Right lobe of liver (tissue), 6 donors: Measurements from ENCODE around the gene RHOC. TPM values are rescaled to one million over a fixed set of nuclear protein-coding genes. Genes with fewer than 3 reads are reported as not detected.

Source experiments
- ATAC-seq, 4 donors: fragments of 200-7000 bp; cut with Tn5 transposase; one replicate each; pipeline ENCODE4 v1.9.1; 2020; ENCODE audit warnings: mild to moderate bottlenecking in 4 of 4, moderate library complexity in 4 of 4
- DNase-seq, 3 donors: peaks; one replicate each; pipeline ENCODE4 v3.0.0-alpha.2; 2020
- H3K27ac ChIP-seq, 3 donors: fragments of 200-600 bp; one replicate each; pipeline ENCODE4 v1.8.0; 2022
- H3K27me3 ChIP-seq, 2 donors: fragments of 200-600 bp; one replicate each; pipeline ENCODE4 v1.8.0; 2022
- H3K36me3 ChIP-seq, 4 donors: fragments of 200-600 bp; sonication (generic) in 1 of 4; one replicate each; pipeline versions ENCODE4 v1.5.1 to v1.8.0; 2017 to 2022; ENCODE audit warnings: control low read depth in 1 of 4
- H3K4me1 ChIP-seq, 4 donors: fragments of 200-600 bp; sonication (generic) in 1 of 4; one replicate each; pipeline versions ENCODE4 v1.5.1 to v1.8.0; 2017 to 2022; ENCODE audit warnings: control low read depth in 1 of 4
- H3K4me3 ChIP-seq, 3 donors: fragments of 200-600 bp; one replicate each; pipeline ENCODE4 v1.8.0; 2022
- H3K9me3 ChIP-seq, 4 donors: fragments of 200-600 bp; sonication (generic) in 1 of 4; one replicate each; pipeline versions ENCODE4 v1.5.1 to v1.8.0; 2017 to 2022; ENCODE audit warnings: control low read depth in 1 of 4
- CTCF ChIP-seq, 4 donors: fragments of 200-600 bp in 3 of 4; fragments of 450-650 bp in 1 of 4; IDR thresholded peaks; one replicate each; pipeline versions ENCODE4 v1.5.1 to v1.8.0; 2016 to 2022; ENCODE audit warnings: antibody characterized with exemption in 4 of 4, mild to moderate bottlenecking in 2 of 4
- POLR2A ChIP-seq: fragments of 450-650 bp; IDR thresholded peaks from one replicate; pipeline ENCODE4 v1.6.1; 2017; ENCODE audit warnings: antibody characterized with exemption, mild to moderate bottlenecking
- WGBS: methylation state at CpG from one replicate; pipeline ENCODE4 v1.1.6; 2018; ENCODE audit warnings: low coverage, low lambda C conversion rate; ENCODE audit not compliant: insufficient coverage; ENCODE audit errors: missing lambda C conversion rate; 5-methylcytosine and 5-hydroxymethylcytosine counted together
- intact Hi-C, 2 donors: fragments of 100-400 bp; cut with DNase I; formaldehyde crosslinking; loops; one replicate each; pipeline versions ENCODE4 v1.11.2 to v1.14.1; 2022
- total RNA-seq, 6 experiments: library from RNA; depleted of rRNA in 2 of 6; stranded (reverse); fragments of >200 nt in 2 of 6; fragmentation: NEBNext Ultra II Directional in 3 of 6; extraction: Animal tissue kit (Norgen Biotek cat#: 25700) in 3 of 6; gene quantifications; one replicate each; pipeline versions ENCODE4 v1.1.0 to v1.2.4, GENCODE V29; 2016 to 2023
- donor health status: DM: no; HTN: yes; CAD: no.
- donor health status: DM: no; HTN: no; CAD: no.
- donor health status: DM: no; HTN: no; CAD: no.
- donor health status: DM: no; HTN: yes; CAD: no.
- donor health status: DM: no; HTN: yes; CAD: no.

RHOC gene
- total RNA-seq, 6 experiments from 2014 or later = 47.9 to 207 (median 107) TPM

- H3K4me3 ChIP-seq = no peak overlapping the region
- H3K4me1 ChIP-seq = peaks cover 4 to 65% (median 36%) of the 10 kb centered on the region in 4 donors
- H3K36me3 ChIP-seq = peaks cover 0 to 16% (median 0%) of the 10 kb centered on the region in 4 donors
- intact Hi-C loops = loop anchor here in 1 of 2 donors (10.0 kb wide), 2 partner anchors 77 to 197 kb away; partner anchors contain the start of gene WNT2B
- no peaks in the 10 kb centered on the region for H3K9me3 ChIP-seq
- no peak for ATAC-seq
- DNase-seq = no peak
- H3K27me3 ChIP-seq = no peaks in the 10 kb centered on the region
- 68% methylated on average over 6 of the region's 17 CpGs for WGBS
- H3K27ac ChIP-seq = peak overlapping the region; percentile 81 to 83 (median 83)
- no peak for TF ChIP-seq CTCF (IDR thresholded peaks at IDR 0.05)
Measured at GRCh38 chr1:112701227-112702066, 5.5 kb downstream of the RHOC start.

- DNase-seq (peak; percentile 91 to 98 (median 95)), ATAC-seq (peak; percentile 57 to 71 (median 63))
- H3K9me3 ChIP-seq = no peaks in the 10 kb centered on the region
- WGBS = 0% methylated on average over 1 of the region's 7 CpGs
- H3K27me3 ChIP-seq = no peaks in the 10 kb centered on the region
- intact Hi-C loops = loop anchor here in 1 of 2 donors (10.0 kb wide), 2 partner anchors 76 to 196 kb away; partner anchors contain the start of gene WNT2B
- TF ChIP-seq POLR2A = peak; percentile 9
- peak in 1 of 4 donors; percentile 6 for TF ChIP-seq CTCF (IDR thresholded peaks at IDR 0.05)
- H3K36me3 ChIP-seq = peaks cover 0 to 16% (median 0%) of the 10 kb centered on the region in 4 donors
- H3K4me1 ChIP-seq = peaks cover 4 to 59% (median 34%) of the 10 kb centered on the region in 4 donors
- no peak overlapping the region for H3K4me3 ChIP-seq
- H3K27ac ChIP-seq = peak overlapping the region; percentile 81 to 83 (median 83)
Measured at GRCh38 chr1:112700290-112701226, 6.4 kb downstream of the RHOC start.

- no peak for ATAC-seq
- Histone ChIP-seq H3K27ac (peak overlapping the region; percentile 81 to 83 (median 83)), H3K36me3 (peaks cover 0 to 18% (median under 1%) of the 10 kb centered on the region in 4 donors), H3K4me3 (no peak overlapping the region), H3K4me1 (peaks cover 4 to 52% (median 30%) of the 10 kb centered on the region in 4 donors), H3K27me3 (no peaks in the 10 kb centered on the region), H3K9me3 (no peaks in the 10 kb centered on the region)
- intact Hi-C loops = loop anchor here in 1 of 2 donors (10.0 kb wide), 3 partner anchors 75 to 315 kb away; partner anchors contain the start of gene WNT2B
- 68% methylated on average over 11 of the region's 13 CpGs for WGBS
- DNase-seq = no peak
- TF ChIP-seq CTCF (IDR thresholded peaks at IDR 0.05) = no peak
Measured at GRCh38 chr1:112699425-112700144, 7.3 kb downstream of the RHOC start.
